Measurements from ENCODE around the gene DLG3.

DLG3 gene

DNA sequence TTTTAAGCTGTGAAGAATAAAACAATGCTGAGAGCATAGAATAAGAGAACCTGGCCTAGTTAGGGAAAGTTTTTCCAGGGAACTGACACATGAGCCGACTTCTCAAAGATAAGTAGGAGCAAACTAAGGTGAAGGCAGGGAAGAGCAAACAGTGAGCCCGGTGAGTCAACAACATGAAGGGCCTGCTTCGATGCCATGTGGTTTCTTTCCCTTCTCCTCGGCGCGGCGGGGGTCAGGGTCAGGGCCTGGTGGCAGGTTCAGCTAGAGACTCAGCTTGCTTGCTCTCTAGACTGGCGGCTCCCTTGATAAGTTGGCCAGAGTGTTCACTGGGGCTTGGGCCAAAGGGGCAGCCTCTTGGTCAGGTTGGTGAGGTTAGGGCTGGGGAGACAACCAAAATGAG is 81.1 kb downstream of the DLG3 start:
- DNase-seq = no peak

DNA sequence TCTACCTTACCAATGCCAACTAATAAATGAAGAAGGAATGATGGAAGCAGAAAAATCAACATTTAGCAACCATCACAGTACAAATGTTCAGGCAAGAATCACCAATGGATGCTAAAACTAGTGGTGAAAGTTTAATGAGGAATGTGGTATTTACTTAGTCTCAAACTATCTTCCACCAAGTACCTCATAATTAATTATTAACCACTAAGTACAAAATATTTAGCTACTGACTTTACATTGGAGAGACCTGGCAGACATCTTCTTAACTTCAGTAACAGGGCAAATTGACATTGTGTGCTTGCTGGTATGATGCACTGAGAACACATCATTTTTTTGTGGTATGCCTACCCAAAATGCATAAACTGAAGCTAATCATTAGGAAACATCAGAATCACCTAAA is 82.4 kb downstream of the DLG3 start:
- no peak for DNase-seq

DNA sequence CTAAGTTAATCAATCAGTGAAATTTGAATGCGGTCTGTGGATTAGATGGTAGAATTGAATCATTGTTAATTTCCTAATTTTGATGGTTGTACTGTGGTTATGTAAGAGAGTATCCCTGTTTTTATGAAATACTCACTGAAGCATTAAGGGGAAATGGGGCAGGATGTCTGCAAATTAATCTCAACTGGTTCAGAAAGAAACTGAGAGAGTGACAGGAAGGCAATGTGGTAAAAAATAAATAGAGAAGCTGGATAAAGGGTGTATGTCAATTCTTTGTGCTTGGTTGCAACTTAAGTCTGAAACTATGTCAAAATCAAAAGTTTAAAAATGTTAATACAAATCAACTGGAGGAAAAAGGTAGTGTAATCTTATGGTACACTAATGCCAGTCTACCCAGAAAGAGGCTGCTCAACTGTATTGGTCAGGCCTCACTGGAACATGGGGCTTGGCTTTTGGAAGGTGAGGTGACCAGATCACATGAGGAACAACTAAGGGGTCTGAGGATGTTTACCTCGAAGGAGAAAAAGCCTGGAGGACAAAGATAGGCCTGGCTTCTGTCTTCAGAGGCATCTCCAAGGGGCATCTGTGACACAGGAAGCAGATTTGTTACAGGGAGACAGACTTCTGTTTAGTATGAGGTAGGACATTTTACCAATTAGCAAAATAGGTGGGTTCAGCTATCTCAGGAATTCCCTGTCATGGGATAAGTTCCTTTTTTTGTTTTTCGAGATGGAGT is 83.1 kb downstream of the DLG3 start:
- no peak for DNase-seq

DNA sequence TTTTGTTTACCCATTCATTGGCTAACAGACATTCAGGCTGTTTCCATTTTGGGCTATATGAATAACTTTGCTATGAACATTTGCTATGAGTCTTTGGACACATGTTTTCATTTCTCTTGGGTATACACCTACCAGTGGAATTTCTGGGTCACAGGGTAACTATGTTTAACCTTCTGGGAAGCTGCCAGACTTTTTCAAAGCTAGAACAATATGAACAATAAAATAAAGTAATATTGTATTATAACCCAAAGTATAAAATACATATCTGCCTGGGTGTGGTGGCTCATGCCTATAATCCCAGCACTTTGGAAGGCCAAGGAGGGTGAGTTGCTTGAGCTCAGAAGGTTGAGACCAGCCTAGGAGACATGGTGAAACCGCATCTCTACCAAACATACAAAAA is 90.6 kb downstream of the DLG3 start:
- no peak for DNase-seq

DNA sequence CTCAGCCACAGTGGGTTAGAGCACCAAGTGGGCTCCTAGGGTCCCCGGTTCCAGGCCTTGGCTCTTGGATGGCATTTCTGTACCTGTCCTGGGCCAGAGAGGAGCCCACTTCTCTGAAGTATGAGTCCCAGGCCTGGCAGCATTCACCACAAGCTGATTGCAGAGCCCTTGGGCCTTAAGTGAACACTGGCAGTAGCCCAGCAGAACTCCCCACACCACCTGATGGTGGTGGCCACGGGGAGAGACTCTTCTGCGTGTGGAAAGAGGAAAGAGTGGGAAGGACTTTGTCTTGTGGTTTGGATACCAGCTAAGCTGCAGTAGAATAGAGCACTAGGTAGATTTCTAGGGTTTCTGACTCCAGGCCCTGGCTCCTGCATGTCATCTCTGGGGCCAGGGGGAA is 104.8 kb downstream of the DLG3 start:
- DNase-seq = no peak

DNA sequence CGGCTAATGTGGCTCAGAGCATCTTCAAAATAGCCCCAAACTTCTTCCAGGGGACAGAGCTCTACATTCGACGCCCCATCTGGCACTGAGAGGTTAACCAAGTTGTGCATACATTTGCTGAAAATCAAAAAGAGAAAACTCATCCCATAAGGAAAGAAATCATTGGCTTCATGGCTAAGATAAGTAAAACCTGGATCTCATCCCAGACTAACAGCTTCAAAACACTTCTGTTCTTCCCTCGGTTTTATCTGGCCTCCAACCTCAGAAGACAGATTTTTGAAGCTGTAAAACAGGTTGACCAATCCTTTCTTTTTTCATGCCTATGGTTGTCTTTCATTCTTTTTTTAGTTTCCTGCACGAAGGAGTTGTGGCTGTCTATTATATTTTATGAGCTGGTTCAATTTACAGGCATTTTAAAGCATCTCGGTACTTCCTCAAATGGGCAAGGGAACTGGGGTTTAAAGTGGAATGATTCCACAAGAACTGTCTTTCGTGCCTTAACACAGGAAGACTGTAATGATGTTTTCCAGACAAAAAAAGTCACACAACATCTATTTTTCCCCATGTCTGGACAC is 107.6 kb downstream of the DLG3 start:
- no peak for DNase-seq

DNA sequence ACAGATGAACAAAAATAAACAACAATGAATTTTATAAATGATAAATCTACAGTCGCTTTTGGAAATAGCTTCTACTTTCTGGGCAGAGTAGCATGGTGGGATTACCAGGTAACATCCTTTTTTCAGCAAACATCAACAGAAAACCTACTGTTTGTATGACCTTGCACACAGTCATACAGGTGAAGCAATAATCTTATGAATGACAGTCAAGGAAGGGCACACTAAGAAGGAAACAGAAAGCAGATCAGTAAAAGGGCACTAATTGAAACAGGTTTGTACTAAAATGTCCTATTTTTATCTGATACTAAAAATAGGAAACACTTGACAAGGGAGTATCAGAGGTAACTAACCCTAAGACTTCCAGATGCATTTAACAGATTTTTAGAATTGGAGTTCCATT is 108.9 kb downstream of the DLG3 start:
- DNase-seq = no peak

DNA sequence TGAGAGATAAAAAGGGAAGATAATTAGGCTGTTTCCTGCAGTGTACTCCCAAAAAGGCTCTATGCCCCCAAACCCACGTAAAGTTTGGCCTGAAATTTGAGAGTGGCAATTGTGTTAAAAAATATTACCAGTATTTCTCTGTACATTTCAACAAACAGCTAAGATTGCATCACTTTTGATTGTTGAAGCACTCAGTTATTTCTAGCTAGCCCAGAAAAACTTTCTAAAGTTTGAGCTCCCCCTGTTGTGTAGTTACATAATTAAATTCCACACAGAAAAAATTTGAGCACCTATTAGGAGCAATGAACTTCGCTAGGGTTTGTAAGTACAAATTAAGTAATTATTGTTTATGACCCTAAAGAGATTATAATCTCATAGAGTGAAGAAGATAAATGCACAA is 109.4 kb downstream of the DLG3 start:
- no peak for DNase-seq

DNA sequence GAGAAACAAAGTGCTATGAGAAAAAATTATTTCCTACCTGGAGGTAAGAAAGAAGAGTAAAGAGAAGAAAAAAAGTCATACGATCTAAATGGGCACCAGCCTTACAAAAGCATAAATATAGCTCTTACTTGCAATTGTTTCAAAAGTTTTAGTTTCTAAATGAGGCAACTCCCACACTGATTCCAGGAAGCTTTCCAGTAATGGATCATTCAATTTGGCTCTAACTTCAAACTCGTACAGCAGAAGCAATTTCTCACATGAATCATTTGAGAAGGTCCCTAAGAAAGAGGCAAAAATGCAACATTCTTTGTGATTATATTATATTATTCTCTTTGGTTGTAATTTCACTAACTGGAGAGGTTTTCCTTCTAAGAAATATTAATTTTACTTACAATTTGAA is 109.9 kb downstream of the DLG3 start:
- DNase-seq = no peak

DNA sequence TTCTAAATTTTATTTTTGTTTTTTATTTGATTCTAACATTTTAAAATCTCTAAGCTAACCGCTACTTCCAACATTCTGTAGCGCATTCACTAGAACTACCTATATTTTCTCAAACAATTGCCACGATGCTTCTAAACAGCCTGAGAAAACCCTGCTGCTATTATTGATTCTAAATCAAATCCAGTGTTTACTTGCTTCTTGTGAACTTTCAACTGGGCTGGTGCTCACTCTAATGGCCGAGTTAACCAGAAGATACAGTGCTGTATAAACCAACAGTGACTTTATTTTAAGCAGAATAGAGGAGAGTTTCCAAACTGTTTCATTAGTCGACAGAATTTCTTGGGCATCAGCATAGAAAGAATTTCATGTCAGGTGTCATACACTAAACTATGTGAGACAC is 110.3 kb downstream of the DLG3 start:
- no peak for DNase-seq

Measured in AML-193 (cell line).